Measurements from ENCODE around the gene B3GALNT2.

Gene B3GALNT2

GRCh38 chr1:235450886-235451483 is 53.3 kb downstream of the B3GALNT2 start:
- DNase-seq = no peak

- DNase-seq = no peak
These were observed 53.8 kb downstream of the B3GALNT2 start for GRCh38 chr1:235450433-235450832.

GRCh38 chr1:235448616-235449015 is 55.6 kb downstream of the B3GALNT2 start:
- DNase-seq = no peak

- no peak for DNase-seq
These were observed 61.3 kb downstream of the B3GALNT2 start for GRCh38 chr1:235442788-235443429.

GRCh38 chr1:235441159-235441685 is 63.0 kb downstream of the B3GALNT2 start:
- DNase-seq = no peak

- no peak for DNase-seq
These were observed 70.3 kb downstream of the B3GALNT2 start for GRCh38 chr1:235434001-235434400.

- no peak for DNase-seq
These were observed 73.3 kb downstream of the B3GALNT2 start for GRCh38 chr1:235430991-235431390.

GRCh38 chr1:235429143-235429542 is 75.1 kb downstream of the B3GALNT2 start:
- DNase-seq = no peak

- no peak for DNase-seq
These were observed 76.8 kb downstream of the B3GALNT2 start for GRCh38 chr1:235427447-235427846.

- no peak for DNase-seq
These were observed 77.6 kb downstream of the B3GALNT2 start for GRCh38 chr1:235426680-235427079.

- DNase-seq = no peak
These were observed 78.1 kb downstream of the B3GALNT2 start for GRCh38 chr1:235426143-235426542.

GRCh38 chr1:235425357-235425756 is 78.9 kb downstream of the B3GALNT2 start:
- no peak for DNase-seq

- no peak for DNase-seq
These were observed 80.2 kb downstream of the B3GALNT2 start for GRCh38 chr1:235424092-235424491.

GRCh38 chr1:235423214-235423652 is 81.0 kb downstream of the B3GALNT2 start:
- DNase-seq = no peak

- DNase-seq = no peak
These were observed 82.5 kb downstream of the B3GALNT2 start for GRCh38 chr1:235421751-235422150.

- peak; percentile 37 for DNase-seq
These were observed 87.1 kb downstream of the B3GALNT2 start for GRCh38 chr1:235417086-235417697.

- DNase-seq = no peak
These were observed 87.6 kb downstream of the B3GALNT2 start for GRCh38 chr1:235416662-235417049.

GRCh38 chr1:235415008-235415904 is 89.0 kb downstream of the B3GALNT2 start:
- peak; percentile 12 for DNase-seq

GRCh38 chr1:235411489-235412486 is 92.5 kb downstream of the B3GALNT2 start:
- DNase-seq = no peak

- DNase-seq = no peak
These were observed 93.8 kb downstream of the B3GALNT2 start for GRCh38 chr1:235410467-235410866.

GRCh38 chr1:235409042-235409820 is 95.0 kb downstream of the B3GALNT2 start:
- DNase-seq = no peak

Data from NCI-H1105 treated with DMSO at 0.1 percent for 48 hours (cell line).